Activated T-helper 17 cell treated with anti-CD3 and anti-CD28 coated beads, Interleukin-2, amount 50 U/mL, for 72 hours (primary cell): Measurements from ENCODE around the gene C7orf25. TPM values are rescaled to one million over a fixed set of nuclear protein-coding genes. Genes with fewer than 3 reads are reported as not detected.

Source experiments
- ATAC-seq: fragments of 150-1000 bp; cut with Tn5 transposase; replicated peaks from 2 replicates; pipeline ENCODE4 v1.10.0; 2021; ENCODE audit warnings: mild to moderate bottlenecking, moderate library complexity
- H3K27ac Mint-ChIP-seq: one replicate; pipeline ENCODE4 v1.8.0; 2022; ENCODE audit warnings: mixed read lengths
- H3K27me3 Mint-ChIP-seq: one replicate; pipeline ENCODE4 v1.8.0; 2022; ENCODE audit warnings: mixed read lengths
- H3K36me3 Mint-ChIP-seq: one replicate; pipeline ENCODE4 v1.8.0; 2022; ENCODE audit warnings: low read depth, mild to moderate bottlenecking, mixed read lengths
- H3K4me1 Mint-ChIP-seq: one replicate; pipeline ENCODE4 v1.8.0; 2022; ENCODE audit warnings: mixed read lengths
- H3K4me3 Mint-ChIP-seq: one replicate; pipeline ENCODE4 v1.8.0; 2022; ENCODE audit warnings: mild to moderate bottlenecking, mixed read lengths
- H3K9me3 Mint-ChIP-seq: one replicate; pipeline ENCODE4 v1.8.0; 2022; ENCODE audit warnings: mixed read lengths
- total RNA-seq, 2 donors: library from RNA; stranded (reverse); gene quantifications; one replicate each; pipeline ENCODE4 v1.2.3, GENCODE V29; 2022

Gene C7orf25
- 1 to 10 TPM; 2.4 to 3.9 TPM for total RNA-seq

- H3K9me3 Mint-ChIP-seq: no peaks in the 10 kb centered on the region
- peaks cover 29% of the 10 kb centered on the region for H3K36me3 Mint-ChIP-seq
- no peaks in the 10 kb centered on the region for H3K27me3 Mint-ChIP-seq
- H3K4me1 Mint-ChIP-seq: peaks cover 22% of the 10 kb centered on the region
- peak within 1 kb of the TSS; percentile 85 for H3K4me3 Mint-ChIP-seq
- peak; percentile 97 for ATAC-seq
- H3K27ac Mint-ChIP-seq: peak within 1 kb of the TSS; percentile 84
Observed at GRCh38 chr7:42911454-42912447, at the start of gene C7orf25. C7orf25 (minus strand) TSS chr7:42912070; CDS start chr7:42910900, 1,170 bp downstream.

GRCh38 chr7:42961170-42961569 lies 49.3 kb upstream of the C7orf25 start:
- H3K36me3 Mint-ChIP-seq: no peaks in the 10 kb centered on the region
- H3K4me1 Mint-ChIP-seq: no peaks in the 10 kb centered on the region
- H3K9me3 Mint-ChIP-seq: peaks cover 3% of the 10 kb centered on the region
- ATAC-seq: no peak
- peaks cover 6% of the 10 kb centered on the region for H3K27me3 Mint-ChIP-seq
- no peak overlapping the region for H3K4me3 Mint-ChIP-seq
- H3K27ac Mint-ChIP-seq: no peak overlapping the region

- no peak overlapping the region for H3K4me3 Mint-ChIP-seq
- no peak overlapping the region for H3K27ac Mint-ChIP-seq
- peaks cover 6% of the 10 kb centered on the region for H3K27me3 Mint-ChIP-seq
- H3K9me3 Mint-ChIP-seq: peaks cover 3% of the 10 kb centered on the region
- ATAC-seq: no peak
- no peaks in the 10 kb centered on the region for H3K36me3 Mint-ChIP-seq
- no peaks in the 10 kb centered on the region for H3K4me1 Mint-ChIP-seq
Observed at GRCh38 chr7:42960762-42961161, 48.9 kb upstream of the C7orf25 start.

GRCh38 chr7:42959549-42959948 lies 47.7 kb upstream of the C7orf25 start:
- peaks cover 6% of the 10 kb centered on the region for H3K27me3 Mint-ChIP-seq
- no peak for ATAC-seq
- no peak overlapping the region for H3K27ac Mint-ChIP-seq
- no peaks in the 10 kb centered on the region for H3K4me1 Mint-ChIP-seq
- H3K9me3 Mint-ChIP-seq: peaks cover 3% of the 10 kb centered on the region
- no peak overlapping the region for H3K4me3 Mint-ChIP-seq
- H3K36me3 Mint-ChIP-seq: no peaks in the 10 kb centered on the region

GRCh38 chr7:42956062-42956461 lies 44.2 kb upstream of the C7orf25 start:
- Mint-ChIP-seq H3K4me3 (no peak overlapping the region), H3K27me3 (peaks cover 3% of the 10 kb centered on the region), H3K27ac (no peak overlapping the region), H3K36me3 (no peaks in the 10 kb centered on the region), H3K9me3 (peaks cover 3% of the 10 kb centered on the region), H3K4me1 (no peaks in the 10 kb centered on the region)
- ATAC-seq: no peak

- H3K27me3 Mint-ChIP-seq: peaks cover 5% of the 10 kb centered on the region
- no peak for ATAC-seq
- no peak overlapping the region for H3K27ac Mint-ChIP-seq
- H3K9me3 Mint-ChIP-seq: peaks cover 3% of the 10 kb centered on the region
- no peak overlapping the region for H3K4me3 Mint-ChIP-seq
- H3K36me3 Mint-ChIP-seq: no peaks in the 10 kb centered on the region
- no peaks in the 10 kb centered on the region for H3K4me1 Mint-ChIP-seq
Observed at GRCh38 chr7:42953994-42954393, 42.1 kb upstream of the C7orf25 start.

GRCh38 chr7:42952328-42952727 lies 40.5 kb upstream of the C7orf25 start:
- peaks cover 2% of the 10 kb centered on the region for H3K9me3 Mint-ChIP-seq
- ATAC-seq: no peak
- no peaks in the 10 kb centered on the region for H3K4me1 Mint-ChIP-seq
- H3K36me3 Mint-ChIP-seq: no peaks in the 10 kb centered on the region
- no peak overlapping the region for H3K27ac Mint-ChIP-seq
- no peak overlapping the region for H3K4me3 Mint-ChIP-seq
- H3K27me3 Mint-ChIP-seq: peaks cover 5% of the 10 kb centered on the region

GRCh38 chr7:42950417-42950816 lies 38.5 kb upstream of the C7orf25 start:
- Mint-ChIP-seq H3K9me3 (no peaks in the 10 kb centered on the region), H3K36me3 (no peaks in the 10 kb centered on the region), H3K27me3 (peaks cover 5% of the 10 kb centered on the region), H3K27ac (no peak overlapping the region), H3K4me3 (no peak overlapping the region), H3K4me1 (no peaks in the 10 kb centered on the region)
- ATAC-seq: no peak

- ATAC-seq: no peak
- Mint-ChIP-seq H3K4me3 (no peak overlapping the region), H3K27ac (no peak overlapping the region), H3K4me1 (no peaks in the 10 kb centered on the region), H3K36me3 (no peaks in the 10 kb centered on the region), H3K9me3 (no peaks in the 10 kb centered on the region), H3K27me3 (peaks cover 5% of the 10 kb centered on the region)
Observed at GRCh38 chr7:42947521-42947920, 35.7 kb upstream of the C7orf25 start.

GRCh38 chr7:42946627-42946950 lies 34.7 kb upstream of the C7orf25 start:
- no peaks in the 10 kb centered on the region for H3K36me3 Mint-ChIP-seq
- H3K4me1 Mint-ChIP-seq: no peaks in the 10 kb centered on the region
- no peak overlapping the region for H3K4me3 Mint-ChIP-seq
- ATAC-seq: peak; percentile 28
- no peak overlapping the region for H3K27ac Mint-ChIP-seq
- H3K9me3 Mint-ChIP-seq: no peaks in the 10 kb centered on the region
- H3K27me3 Mint-ChIP-seq: peaks cover 5% of the 10 kb centered on the region

- peaks cover 5% of the 10 kb centered on the region for H3K27me3 Mint-ChIP-seq
- H3K4me1 Mint-ChIP-seq: no peaks in the 10 kb centered on the region
- H3K36me3 Mint-ChIP-seq: peaks cover 2% of the 10 kb centered on the region
- no peak overlapping the region for H3K27ac Mint-ChIP-seq
- H3K4me3 Mint-ChIP-seq: peak overlapping the region; percentile 27
- peak; percentile 86 for ATAC-seq
- no peaks in the 10 kb centered on the region for H3K9me3 Mint-ChIP-seq
Observed at GRCh38 chr7:42945821-42946626, 34.2 kb upstream of the C7orf25 start.

- no peaks in the 10 kb centered on the region for H3K27me3 Mint-ChIP-seq
- no peak overlapping the region for H3K27ac Mint-ChIP-seq
- peaks cover 50% of the 10 kb centered on the region for H3K36me3 Mint-ChIP-seq
- ATAC-seq: peak; percentile 16
- no peak overlapping the region for H3K4me3 Mint-ChIP-seq
- no peaks in the 10 kb centered on the region for H3K9me3 Mint-ChIP-seq
- H3K4me1 Mint-ChIP-seq: peaks cover 15% of the 10 kb centered on the region
Observed at GRCh38 chr7:42940985-42941847, 29.3 kb upstream of the C7orf25 start.

GRCh38 chr7:42939457-42940240 lies 27.8 kb upstream of the C7orf25 start:
- Mint-ChIP-seq H3K27me3 (no peaks in the 10 kb centered on the region), H3K27ac (peak overlapping the region; percentile 74), H3K4me3 (peak overlapping the region; percentile 54), H3K36me3 (peaks cover 65% of the 10 kb centered on the region), H3K9me3 (no peaks in the 10 kb centered on the region), H3K4me1 (peaks cover 22% of the 10 kb centered on the region)
- peak; percentile 81 for ATAC-seq
